HUES64 (cell line): ENCODE measurements around the gene MEFV.
"Not testable (repeated sequence)": the region's sequence is repeated elsewhere in the genome, so short reads cannot be mapped to it uniquely, and the experiment has no call there.

Source experiments
- H3K27ac ChIP-seq: 2 replicates; pipeline ENCODE4 v1.7.0; 2013; ENCODE audit warnings: low read depth, low read length, inconsistent platforms
- H3K27me3 ChIP-seq: 2 replicates; pipeline ENCODE4 v1.6.1; 2013; ENCODE audit warnings: mild to moderate bottlenecking, low read length; ENCODE audit not compliant: insufficient read depth
- H3K36me3 ChIP-seq: 2 replicates; pipeline ENCODE4 v1.6.1; 2013; ENCODE audit warnings: mild to moderate bottlenecking, low read length; ENCODE audit not compliant: insufficient read depth
- H3K4me1 ChIP-seq: 2 replicates; pipeline ENCODE4 v1.6.1; 2013; ENCODE audit warnings: mild to moderate bottlenecking, low read length, moderate library complexity; ENCODE audit not compliant: insufficient read depth
- H3K4me3 ChIP-seq: 2 replicates; pipeline ENCODE4 v1.5.1; 2013; ENCODE audit warnings: mild to moderate bottlenecking, low read length, moderate library complexity
- H3K9ac ChIP-seq: 2 replicates; pipeline ENCODE4 v1.6.1; 2013; ENCODE audit warnings: mild to moderate bottlenecking, low read depth, low read length
- H3K9me3 ChIP-seq: 2 replicates; pipeline ENCODE4 v1.6.1; 2013; ENCODE audit warnings: low read depth, low read length; ENCODE audit not compliant: insufficient read depth
- WGBS: fragments of 150-250, 120-280 bp; methylation state at CpG from one replicate; pipeline ENCODE4 v1.1.7; 2013; ENCODE audit warnings: missing lambda C conversion rate; 5-methylcytosine and 5-hydroxymethylcytosine counted together

The MEFV gene

DNA sequence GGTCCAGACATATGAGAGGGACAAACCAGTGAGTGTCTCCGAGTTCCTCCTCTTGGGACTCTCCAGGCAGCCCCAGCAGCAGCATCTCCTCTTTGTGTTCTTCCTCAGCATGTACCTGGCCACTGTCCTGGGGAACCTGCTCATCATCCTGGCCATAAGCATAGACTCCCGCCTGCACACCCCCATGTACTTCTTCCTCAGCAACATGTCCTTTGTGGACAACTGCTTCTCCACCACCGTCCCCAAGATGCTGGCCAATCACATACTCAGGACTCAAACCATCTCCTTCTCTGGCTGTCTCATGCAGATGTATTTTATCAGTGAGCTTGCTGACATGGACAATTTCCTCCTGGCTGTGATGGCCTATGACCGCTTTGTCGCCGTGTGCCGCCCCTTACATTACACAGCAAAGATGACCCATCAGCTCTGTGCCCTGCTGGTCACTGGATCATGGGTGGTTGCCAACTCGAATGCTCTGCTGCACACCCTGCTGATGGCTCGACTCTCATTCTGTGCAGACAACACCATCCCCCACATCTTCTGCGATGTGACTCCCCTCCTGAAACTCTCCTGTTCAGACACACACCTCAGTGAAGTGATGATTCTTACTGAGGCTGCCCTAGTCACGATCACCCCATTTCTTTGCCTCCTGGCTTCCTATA is 40.7 kb downstream of the MEFV start:
- Histone ChIP-seq H3K9me3 (peaks cover 15% of the 10 kb centered on the region), H3K36me3 (no peaks in the 10 kb centered on the region), H3K27me3 (no peaks in the 10 kb centered on the region), H3K9ac (no peak overlapping the region), H3K4me1 (no peaks in the 10 kb centered on the region), H3K4me3 (no peak overlapping the region), H3K27ac (no peak overlapping the region)
- 83% methylated on average over 11 of the region's 11 CpGs for WGBS

- Histone ChIP-seq H3K4me3 (no peak overlapping the region), H3K36me3 (no peaks in the 10 kb centered on the region), H3K4me1 (no peaks in the 10 kb centered on the region), H3K27me3 (no peaks in the 10 kb centered on the region), H3K9ac (no peak overlapping the region), H3K9me3 (peaks cover 16% of the 10 kb centered on the region), H3K27ac (no peak overlapping the region)
- WGBS, result 67% methylated on average over 5 of the region's 7 CpGs
Observed at GRCh38 chr16:3214904-3215600, 41.4 kb downstream of the MEFV start.

DNA sequence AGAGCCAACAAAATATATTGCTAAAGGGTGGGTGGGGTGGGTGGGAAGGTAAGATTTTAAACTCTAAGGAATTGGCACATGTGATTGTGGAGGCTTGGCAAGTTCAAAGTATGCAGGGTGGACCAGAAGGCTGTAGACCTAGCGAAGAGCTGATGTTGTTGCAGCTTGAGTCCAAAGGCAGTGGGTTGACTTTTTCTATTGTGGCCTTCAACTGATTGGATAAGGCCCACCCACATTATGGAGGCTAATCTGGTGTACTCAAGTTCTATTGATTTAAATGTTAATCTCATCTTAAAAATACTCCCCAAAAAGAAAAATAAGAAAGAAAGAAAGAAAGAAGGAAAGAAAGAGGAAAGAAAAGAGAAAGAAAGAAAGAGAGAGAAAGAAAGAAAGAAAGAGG is 43.9 kb downstream of the MEFV start:
- Histone ChIP-seq H3K27me3 (no peaks in the 10 kb centered on the region), H3K4me3 (no peak overlapping the region), H3K9ac (no peak overlapping the region), H3K27ac (no peak overlapping the region), H3K4me1 (no peaks in the 10 kb centered on the region), H3K9me3 (peaks cover 27% of the 10 kb centered on the region), H3K36me3 (no peaks in the 10 kb centered on the region)
- WGBS, result 58% methylated on average over 1 of the region's 1 CpG

DNA sequence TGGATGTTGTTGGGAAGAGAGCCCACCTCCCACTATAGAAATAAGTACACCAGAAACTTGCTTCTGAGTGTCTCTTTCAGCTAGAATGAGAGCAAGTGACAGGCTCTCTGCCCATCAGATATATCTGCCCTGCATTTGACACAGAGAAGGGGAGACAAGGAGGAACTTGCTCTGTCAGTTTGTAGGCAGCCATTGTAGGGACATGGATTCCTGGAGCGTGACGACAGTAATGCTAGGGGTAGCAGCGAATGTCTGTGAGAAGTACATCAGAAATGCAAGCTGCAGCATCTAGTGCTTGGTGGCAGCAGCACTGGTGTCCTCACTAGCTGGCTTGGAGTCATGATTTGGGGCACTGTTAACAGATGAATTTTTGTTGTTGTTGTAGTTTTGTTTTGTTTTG is 44.4 kb downstream of the MEFV start:
- H3K27ac ChIP-seq, result no peak overlapping the region
- no peak overlapping the region for H3K4me3 ChIP-seq
- 83% methylated on average over 3 of the region's 3 CpGs for whole genome bisulfite sequencing
- no peaks in the 10 kb centered on the region for H3K36me3 ChIP-seq
- H3K9ac ChIP-seq, result no peak overlapping the region
- H3K4me1 ChIP-seq, result no peaks in the 10 kb centered on the region
- H3K9me3 ChIP-seq, result peaks cover 31% of the 10 kb centered on the region
- H3K27me3 ChIP-seq, result no peaks in the 10 kb centered on the region

DNA sequence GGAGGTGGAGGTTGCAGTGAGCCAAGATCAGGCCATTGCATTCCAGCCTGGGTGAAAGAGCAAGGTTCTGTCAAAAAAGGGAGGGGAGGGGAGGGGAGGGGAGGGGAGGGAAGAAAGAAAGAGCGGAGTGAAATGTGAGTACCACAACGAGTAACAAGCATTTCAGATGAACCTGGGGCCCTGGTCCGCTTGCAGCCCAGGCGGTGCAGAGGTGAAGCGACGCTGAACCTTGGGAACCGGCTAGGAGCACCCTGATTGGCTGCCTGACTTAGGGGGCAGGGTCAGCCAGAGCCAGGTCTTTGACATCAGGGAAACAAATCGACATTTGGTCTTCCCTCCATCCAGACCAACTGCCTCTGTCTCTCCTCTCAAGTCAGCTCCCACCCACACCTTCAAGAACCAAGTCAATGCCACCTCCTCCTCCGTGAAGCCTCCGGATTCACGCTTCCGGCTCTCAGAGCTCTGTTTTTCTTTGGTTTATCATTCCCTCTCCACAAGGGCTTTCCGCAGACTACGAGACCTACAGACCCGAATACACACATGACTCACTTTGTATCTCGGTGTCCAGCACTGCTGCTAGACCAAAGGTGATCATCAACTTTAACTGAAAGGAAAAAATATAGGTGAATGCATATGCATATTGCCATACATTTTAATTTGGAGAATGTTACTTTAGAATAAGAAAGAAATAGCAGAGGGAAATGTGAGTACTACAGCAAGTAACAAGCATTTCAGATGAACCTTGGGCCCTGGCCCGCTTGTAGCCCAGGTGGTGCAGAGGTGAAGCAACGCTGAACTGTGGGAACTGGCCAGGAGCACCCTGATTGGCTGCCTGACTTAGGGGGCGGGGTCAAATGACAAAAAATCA is 49.1 kb downstream of the MEFV start:
- Histone ChIP-seq H3K4me1 (no peaks in the 10 kb centered on the region), H3K27me3 (no peaks in the 10 kb centered on the region), H3K9ac (no peak overlapping the region), H3K4me3 (no peak overlapping the region), H3K27ac (no peak overlapping the region), H3K9me3 (peaks cover 33% of the 10 kb centered on the region), H3K36me3 (no peaks in the 10 kb centered on the region)
- WGBS, result 59% methylated on average over 19 of the region's 19 CpGs

DNA sequence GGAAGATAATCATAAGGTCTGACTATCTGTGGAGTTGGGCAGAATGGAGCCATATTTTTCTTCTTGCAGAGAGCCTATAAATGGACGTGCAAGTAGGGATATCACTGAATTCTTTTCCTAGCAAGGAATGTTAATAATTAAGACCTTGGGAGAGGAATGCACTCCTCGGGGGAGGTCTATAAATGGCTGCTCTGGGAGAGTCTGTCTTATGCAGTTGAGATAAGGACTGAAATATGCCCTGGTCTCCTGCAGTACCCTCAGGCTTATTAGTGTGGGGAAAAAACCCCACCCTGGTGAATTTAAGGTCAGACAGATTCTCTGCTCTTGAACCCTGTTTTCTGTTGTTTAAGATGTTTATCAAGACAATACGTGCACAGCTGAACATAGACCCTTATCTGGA is 50.5 kb downstream of the MEFV start:
- H3K27ac ChIP-seq, H3K4me3 ChIP-seq, H3K27me3 ChIP-seq, H3K4me1 ChIP-seq, H3K9ac ChIP-seq, H3K36me3 ChIP-seq: not testable (repeated sequence)
- 72% methylated on average over 3 of the region's 3 CpGs for WGBS
- H3K9me3 ChIP-seq, result peaks cover 28% of the 10 kb centered on the region; the same call in 1 of the 2 replicates

GRCh38 chr16:3202903-3203539 is 53.4 kb downstream of the MEFV start:
- 66% methylated on average over 6 of the region's 6 CpGs for WGBS
- H3K4me3 ChIP-seq, result no peak overlapping the region
- H3K36me3 ChIP-seq, result no peaks in the 10 kb centered on the region

DNA sequence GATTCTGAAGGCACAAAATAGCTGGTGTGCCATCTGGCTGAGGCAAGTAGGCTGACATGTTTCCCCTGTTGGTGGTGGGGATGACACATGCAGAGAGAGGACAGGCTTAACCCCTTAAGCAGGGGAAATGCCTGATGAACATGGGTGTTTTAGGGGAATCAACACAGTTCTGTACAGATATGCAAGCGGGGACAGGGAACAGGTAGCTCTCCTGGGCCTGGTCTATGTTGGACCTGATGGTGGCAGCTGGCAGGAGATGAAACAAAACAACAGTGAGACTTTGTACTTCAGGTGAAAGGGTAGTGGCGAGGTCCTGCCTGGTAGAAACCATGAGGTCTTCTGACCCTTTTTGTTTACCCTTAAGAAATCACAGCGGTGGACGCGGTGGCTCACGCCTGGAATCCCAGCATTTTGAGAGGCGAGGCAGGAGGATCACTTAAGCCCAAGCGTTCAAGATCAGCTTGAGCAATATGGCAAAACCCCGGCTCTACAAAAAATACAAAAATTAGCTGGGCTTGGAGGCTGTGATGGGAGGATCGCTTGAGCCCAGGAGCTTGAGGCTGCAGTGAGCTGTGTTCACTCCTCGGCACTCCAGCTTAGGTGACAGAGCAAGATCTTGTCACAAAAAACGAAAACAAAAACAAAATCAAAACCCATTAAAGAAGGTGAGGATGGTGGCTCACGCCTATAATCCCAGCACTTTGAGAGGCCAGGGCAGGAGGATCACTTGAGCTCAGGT is 57.9 kb downstream of the MEFV start:
- no peak overlapping the region for H3K27ac ChIP-seq
- no peak overlapping the region for H3K4me3 ChIP-seq
- WGBS, result 86% methylated on average over 13 of the region's 13 CpGs
- no peak overlapping the region for H3K9ac ChIP-seq
- H3K4me1 ChIP-seq, result no peaks in the 10 kb centered on the region
- no peaks in the 10 kb centered on the region for H3K9me3 ChIP-seq
- H3K36me3 ChIP-seq, result no peaks in the 10 kb centered on the region
- peaks cover 17% of the 10 kb centered on the region for H3K27me3 ChIP-seq

More at GRCh38 chr16:3202903-3203539, 53.4 kb downstream of the MEFV start:
- peaks cover 20% of the 10 kb centered on the region; the same call in 1 of the 2 replicates for H3K9me3 ChIP-seq
- no peaks in the 10 kb centered on the region for H3K4me1 ChIP-seq
- no peak overlapping the region for H3K27ac ChIP-seq
- H3K9ac ChIP-seq, result no peak overlapping the region
- peaks cover 10% of the 10 kb centered on the region for H3K27me3 ChIP-seq

DNA sequence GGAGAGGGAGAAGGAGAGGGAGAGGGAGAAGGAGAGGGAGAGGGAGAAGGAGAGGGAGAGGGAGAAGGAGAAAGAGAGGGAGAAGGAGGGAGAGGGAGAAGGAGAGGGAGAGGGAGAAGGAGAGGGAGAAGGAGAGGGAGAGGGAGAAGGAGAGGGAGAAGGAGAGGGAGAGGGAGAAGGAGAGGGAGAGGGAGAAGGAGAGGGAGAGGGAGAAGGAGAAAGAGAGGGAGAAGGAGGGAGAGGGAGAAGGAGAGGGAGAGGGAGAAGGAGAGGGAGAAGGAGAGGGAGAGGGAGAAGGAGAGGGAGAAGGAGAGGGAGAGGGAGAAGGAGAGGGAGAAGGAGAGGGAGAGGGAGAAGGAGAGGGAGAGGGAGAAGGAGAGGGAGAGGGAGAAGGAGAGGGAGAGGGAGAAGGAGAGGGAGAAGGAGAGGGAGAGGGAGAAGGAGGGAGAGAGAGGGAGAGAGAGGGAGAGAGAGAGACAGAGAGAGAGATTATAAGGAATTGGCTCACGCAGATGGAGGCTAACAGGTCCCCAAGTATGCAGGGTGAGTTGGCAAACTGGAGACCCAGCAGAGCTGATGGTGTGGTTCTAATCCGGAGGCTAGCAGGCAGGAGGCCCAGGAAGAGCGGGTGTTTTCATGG is 58.6 kb downstream of the MEFV start:
- not testable (repeated sequence) for H3K9me3 ChIP-seq, H3K27ac ChIP-seq, H3K4me3 ChIP-seq, H3K4me1 ChIP-seq, H3K9ac ChIP-seq, H3K36me3 ChIP-seq
- 49% methylated on average over 3 of the region's 3 CpGs for WGBS
- peaks cover 17% of the 10 kb centered on the region for H3K27me3 ChIP-seq

- Histone ChIP-seq H3K36me3 (no peaks in the 10 kb centered on the region), H3K9me3 (no peaks in the 10 kb centered on the region), H3K9ac (no peak overlapping the region), H3K27ac (no peak overlapping the region), H3K4me3 (no peak overlapping the region), H3K27me3 (peaks cover 24% of the 10 kb centered on the region), H3K4me1 (no peaks in the 10 kb centered on the region)
- WGBS, result 46% methylated on average over 9 of the region's 10 CpGs
Observed at GRCh38 chr16:3195975-3196374, 60.5 kb downstream of the MEFV start.
